Measurements from ENCODE around the gene HAPSTR1. TPM values are rescaled to one million over a fixed set of nuclear protein-coding genes. Genes with fewer than 3 reads are reported as not detected.

Gene HAPSTR1
- total and polyA plus RNA-seq, 2 of the 8 experiments (the other 6 are each of a cell fraction or from before 2014, with no cell fraction given) = 11.9 to 66.1 TPM

DNA sequence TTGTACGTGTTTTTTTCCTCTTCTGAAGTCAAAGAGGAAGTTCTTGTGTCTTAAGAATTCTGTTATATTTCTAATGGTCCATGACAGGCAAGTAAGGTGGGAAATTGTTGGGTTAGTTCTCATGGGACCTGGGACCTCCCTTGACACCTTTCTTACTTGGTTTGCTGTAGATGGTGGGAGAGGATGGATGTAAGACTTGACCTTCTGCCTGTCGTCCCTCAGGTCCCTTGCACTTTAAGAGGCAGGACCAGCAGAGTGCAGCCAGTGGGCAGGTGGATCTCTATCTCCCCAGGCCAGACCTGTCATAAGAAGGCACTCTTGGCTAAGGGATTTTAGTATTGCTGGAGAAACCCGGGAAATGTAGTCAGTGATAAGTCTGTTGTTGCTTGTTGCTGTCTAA is 12.1 kb downstream of the HAPSTR1 start:
- CTCF ChIA-PET (ENCODE audit: partially characterized antibody) = interaction anchor here (1.4 to 1.8 kb wide), 2 partner anchors 32 to 70 kb away, joined by 3 to 4 read pairs; no protein-coding TSS in a partner anchor
- no peak for TF ChIP-seq RFX5 (IDR thresholded peaks at IDR 0.05; ENCODE audit: borderline replicate concordance, low read depth, low read length)
- TF ChIP-seq FOSL1 (IDR thresholded peaks at IDR 0.05; ENCODE audit: insufficient read depth, low read depth, low read length) = no peak
- no peak for TF ChIP-seq ASH2L (IDR thresholded peaks at IDR 0.05; ENCODE audit: low read length)
- no peak for TF ChIP-seq KDM4A (IDR thresholded peaks at IDR 0.05; ENCODE audit: low read depth, low read length, severe bottlenecking)
- TF ChIP-seq BACH1 (IDR thresholded peaks at IDR 0.05; ENCODE audit: low read length) = no peak
- TF ChIP-seq, protein P1, sequence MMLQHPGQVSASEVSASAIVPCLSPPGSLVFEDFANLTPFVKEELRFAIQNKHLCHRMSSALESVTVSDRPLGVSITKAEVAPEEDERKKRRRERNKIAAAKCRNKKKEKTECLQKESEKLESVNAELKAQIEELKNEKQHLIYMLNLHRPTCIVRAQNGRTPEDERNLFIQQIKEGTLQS (IDR thresholded peaks at IDR 0.05; ENCODE audit: insufficient read depth, low read depth, low read length) = no peak
- TF ChIP-seq EP300 (IDR thresholded peaks at IDR 0.05; ENCODE audit: borderline replicate concordance in 1 of 2, low read depth in 2 of 2, low read length in 2 of 2) = no peak
- TF ChIP-seq ZNF274 (IDR thresholded peaks at IDR 0.05; ENCODE audit: borderline replicate concordance, extremely low read depth, low read length) = no peak
- no peak for TF ChIP-seq NRF1 (IDR thresholded peaks at IDR 0.05; ENCODE audit: low read depth, low read length)
- TF ChIP-seq CBX5 (IDR thresholded peaks at IDR 0.05; ENCODE audit: low read depth, low read length) = no peak
- no peak for TF ChIP-seq CTBP2 (IDR thresholded peaks at IDR 0.05; ENCODE audit: borderline replicate concordance, insufficient read depth, insufficient read length, low read length)
- no peak for TF ChIP-seq EZH2 (IDR thresholded peaks at IDR 0.05; ENCODE audit: low read depth, low read length, severe bottlenecking)
- TF ChIP-seq TAF7 (optimal IDR thresholded peaks at IDR 0.05; ENCODE audit: borderline replicate concordance, low read depth, low read length) = no peak

More for the DNA sequence above, 12.1 kb downstream of the HAPSTR1 start:
- Histone ChIP-seq H3K56ac (replicated peaks; ENCODE audit: insufficient read length, low read depth, low read length) (no peak overlapping the region), H3K27me3 (replicated peaks in 1 of 4; ENCODE audit: control insufficient read depth in 3 of 4, extremely low read depth in 1 of 4, insufficient read depth in 3 of 4, low read length in 3 of 4) (no peaks in the 10 kb centered on the region), H3K36me3 (ENCODE audit: control insufficient read depth in 2 of 4, insufficient read depth in 4 of 4, low read length in 3 of 4) (peaks cover 15 to 79% (median 35%) of the 10 kb centered on the region in 4 experiments), H4K8ac (ENCODE audit: extremely low read depth, insufficient read depth, low read length) (no peak overlapping the region), H2BK5ac (ENCODE audit: low read depth, low read length) (no peak overlapping the region), H3K4me1 (replicated peaks in 1 of 4; ENCODE audit: control insufficient read depth in 3 of 4, insufficient read depth in 4 of 4, low read length in 3 of 4) (peaks cover 0 to 10% (median 4%) of the 10 kb centered on the region in 4 experiments; a peak in 5 of 7 replicates), H3K23ac (ENCODE audit: insufficient read length) (no peak overlapping the region), H3K9ac (replicated peaks in 1 of 4; ENCODE audit: extremely low read depth in 1 of 4, low read depth in 3 of 4, low read length in 3 of 4) (no peak overlapping the region; a peak in 1 of 7 replicates), H3K23me2 (ENCODE audit: low read depth, low read length) (no peaks in the 10 kb centered on the region), H3K79me2 (ENCODE audit: control insufficient read depth in 1 of 2, insufficient read depth in 2 of 2, low read length in 2 of 2) (peaks cover 49 to 100% of the 10 kb centered on the region in 2 experiments), H3K18ac (ENCODE audit: extremely low read depth, low read length) (no peak overlapping the region), H3K4me3 (ENCODE audit: extremely low read depth in 1 of 4, insufficient read depth in 2 of 4, low read depth in 3 of 4, low read length in 4 of 4) (no peak overlapping the region), H3K27ac (ENCODE audit: low read depth, low read length) (no peak overlapping the region), H3K79me1 (ENCODE audit: low read depth, low read length) (peaks cover 7% of the 10 kb centered on the region), H2AFZ (ENCODE audit: low read length) (no peak overlapping the region), H2BK12ac (ENCODE audit: low read depth, low read length) (no peak overlapping the region), H2AK5ac (ENCODE audit: low read depth, low read length) (no peak overlapping the region), H2BK20ac (ENCODE audit: low read length) (no peak overlapping the region), H3K4ac (replicated peaks; ENCODE audit: insufficient read length, low read depth, low read length) (no peak overlapping the region), H3K14ac (ENCODE audit: insufficient read length) (no peak overlapping the region), H3K9me3 (ENCODE audit: insufficient read depth in 2 of 2, low read depth in 1 of 2, low read length in 1 of 2) (no peaks in the 10 kb centered on the region), H4K20me1 (replicated peaks in 1 of 2; ENCODE audit: control insufficient read depth in 1 of 2, insufficient read depth in 2 of 2, low read length in 2 of 2) (peaks cover 41 to 57% of the 10 kb centered on the region in 2 experiments), H4K5ac (ENCODE audit: insufficient read length, low read depth, low read length) (no peak overlapping the region), H4K91ac (replicated peaks; ENCODE audit: insufficient read length, low read length) (no peak overlapping the region), H2BK15ac (ENCODE audit: low read length) (no peak overlapping the region), H2BK120ac (replicated peaks; ENCODE audit: low read depth, low read length) (no peak overlapping the region), H3K4me2 (ENCODE audit: insufficient read depth in 1 of 2, low read depth in 2 of 2, low read length in 2 of 2) (no peak overlapping the region)
- FAIRE-seq = no peak
- POLR2A ChIA-PET (ENCODE audit: partially characterized antibody) = interaction anchor here (0.6 to 9.2 kb wide), 7 partner anchors 7 to 244 kb away, joined by 3 to 94 read pairs (median 4); partner anchors contain the start of gene HAPSTR1
- no peak for DNase-seq (ENCODE audit: low read depth in 1 of 2, low spot score in 2 of 2)
- 90% methylated on average over 3 of the region's 3 CpGs; no CpG with 5 or more reads in 1 of the 2 experiments for WGBS, 2 experiments (ENCODE audit: extremely low coverage in 1 of 2, insufficient coverage in 1 of 2, insufficient read length in 1 of 2, insufficient replicate concordance in 2 of 2, low coverage in 1 of 2, low lambda C conversion rate in 2 of 2, missing lambda C conversion rate in 1 of 2)

All from H1 (cell line).